ENCODE data around the gene KRTAP22-2.

The KRTAP22-2 gene

GRCh38 chr21:30561957-30562356 is 28.2 kb downstream of the KRTAP22-2 start:
- no peak for DNase-seq

- no peak for DNase-seq
Observed at GRCh38 chr21:30561264-30561895, 28.8 kb downstream of the KRTAP22-2 start, which contains the start of gene KRTAP19-7. KRTAP19-7 (minus strand) TSS chr21:30561314; CDS start chr21:30561289, 25 bp downstream.

- no peak for DNase-seq
Observed at GRCh38 chr21:30555095-30555494, 35.1 kb downstream of the KRTAP22-2 start.

- no peak for DNase-seq
Observed at GRCh38 chr21:30552782-30553181, 37.4 kb downstream of the KRTAP22-2 start.

GRCh38 chr21:30541764-30542163 is 48.4 kb downstream of the KRTAP22-2 start, which contains the start of gene KRTAP19-6:
KRTAP19-6 (minus strand) TSS chr21:30541864; CDS start chr21:30541833, 31 bp downstream.
- no peak for DNase-seq

Data from T1000 (cell line).